Liver (tissue), 3 donors: Measurements from ENCODE around the gene SCUBE1.

ENCODE experiments used
- CTCF ChIP-seq: fragments of 150-350 bp; IDR thresholded peaks from 2 replicates; pipeline ENCODE4 v1.5.1; 2017; ENCODE audit warnings: improper control_type of control experiment, low read depth, low read length; ENCODE audit not compliant: missing input control
- SP1 ChIP-seq: IDR thresholded peaks from 2 replicates; pipeline ENCODE4 v1.6.1; 2018; ENCODE audit warnings: antibody characterized with exemption, mild to moderate bottlenecking
- TAF1 ChIP-seq: conservative IDR thresholded peaks from 2 replicates; pipeline ENCODE4 v1.6.1; 2016; ENCODE audit warnings: antibody characterized with exemption, mild to moderate bottlenecking
- YY1 ChIP-seq: IDR thresholded peaks from 2 replicates; pipeline ENCODE4 v1.6.1; 2016; ENCODE audit warnings: antibody characterized with exemption, mild to moderate bottlenecking
- donor health status: healthy.
- donor health status: healthy.

DNA sequence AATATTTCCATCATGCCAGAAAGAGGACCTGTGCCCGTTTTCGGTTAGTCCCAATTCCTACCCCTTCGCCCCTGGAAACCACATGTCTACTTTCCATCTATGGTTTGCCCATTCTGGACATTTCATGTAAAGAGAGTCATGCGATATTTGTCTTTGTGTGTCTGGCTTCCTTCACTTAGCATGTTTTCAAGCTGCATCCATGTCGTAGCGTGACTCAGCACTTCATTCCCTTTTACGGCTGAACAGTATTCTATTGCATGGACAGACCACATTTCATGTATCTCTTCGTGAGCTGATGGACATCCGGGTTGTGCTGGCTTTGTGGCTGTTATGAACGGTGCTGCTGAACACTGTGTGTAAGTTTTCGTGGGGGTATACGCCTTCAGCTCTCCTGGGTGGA, 43.4 kb downstream of the SCUBE1 start:
- TF ChIP-seq CTCF (no peak), TAF1 (no peak), YY1 (no peak), SP1 (no peak)
